Tibial artery (tissue), 4 donors: ENCODE results near the gene LSP1.

Source experiments
- DNase-seq, 2 donors: peaks; one replicate each; pipeline ENCODE4 v3.0.0-alpha.2; 2019
- H3K27ac ChIP-seq, 2 donors: fragments of 200-600 bp; sonication (generic) in 1 of 2; 1 replicate in 1 of 2; 2 replicates in 1 of 2; pipeline ENCODE4 v1.5.1; 2018 to 2019; ENCODE audit warnings: mild to moderate bottlenecking in 1 of 2
- H3K27me3 ChIP-seq, 2 donors: fragments of 200-600 bp; sonication (generic) in 1 of 2; one replicate each; pipeline versions ENCODE4 v1.5.1 to v1.6.0; 2016 to 2019
- H3K36me3 ChIP-seq, 3 donors: fragments of 200-600 bp; sonication (generic) in 2 of 3; one replicate each; pipeline ENCODE4 v1.5.1; 2016 to 2019; ENCODE audit warnings: mild to moderate bottlenecking in 2 of 3
- H3K4me1 ChIP-seq, 4 donors: fragments of 200-600 bp; sonication (generic) in 2 of 4; 1 replicate in 3 of 4; 2 replicates in 1 of 4; pipeline ENCODE4 v1.5.1; 2016 to 2019
- H3K4me3 ChIP-seq, 2 donors: fragments of 200-600 bp; sonication (generic) in 1 of 2; 1 replicate in 1 of 2; 2 replicates in 1 of 2; pipeline ENCODE4 v1.5.1; 2018 to 2019; ENCODE audit warnings: mild to moderate bottlenecking in 2 of 2
- H3K9me3 ChIP-seq, 3 donors: fragments of 200-600 bp; sonication (generic) in 1 of 3; one replicate each; pipeline ENCODE4 v1.5.1; 2016 to 2019
- CTCF ChIP-seq, 2 experiments: fragments of 200-600 bp in 1 of 2; fragments of 450-650 bp in 1 of 2; IDR thresholded peaks; one replicate each; pipeline ENCODE4 v1.5.1; 2017 to 2019; ENCODE audit warnings: antibody characterized with exemption in 2 of 2, mild to moderate bottlenecking in 1 of 2, moderate library complexity in 1 of 2
- intact Hi-C: fragments of 100-400 bp; cut with DNase I; formaldehyde crosslinking; loops from one replicate; pipeline ENCODE4 v1.15.0; 2023; ENCODE audit warnings: low total_unique reads

The LSP1 gene

GRCh38 chr11:1921574-1922141, 68.8 kb downstream of the LSP1 start:
- peaks cover 0 to 36% of the 10 kb centered on the region in 2 donors for H3K27me3 ChIP-seq
- peak overlapping the region in 1 of 2 donors; percentile 49 for H3K27ac ChIP-seq
- H3K9me3 ChIP-seq: no peaks in the 10 kb centered on the region
- H3K4me3 ChIP-seq: no peak overlapping the region
- H3K4me1 ChIP-seq: peaks cover 0 to 20% (median 6%) of the 10 kb centered on the region in 4 donors
- peak; percentile 60 to 73 for DNase-seq
- intact Hi-C loops: no loop called here
- H3K36me3 ChIP-seq: no peaks in the 10 kb centered on the region
- no peak for TF ChIP-seq CTCF (IDR thresholded peaks at IDR 0.05)

GRCh38 chr11:1922481-1923081, 69.7 kb downstream of the LSP1 start:
- Histone ChIP-seq H3K9me3 (no peaks in the 10 kb centered on the region), H3K4me1 (peaks cover 0 to 15% (median 4%) of the 10 kb centered on the region in 4 donors), H3K36me3 (no peaks in the 10 kb centered on the region), H3K27me3 (peaks cover 0 to 36% of the 10 kb centered on the region in 2 donors), H3K4me3 (no peak overlapping the region), H3K27ac (peak overlapping the region in 1 of 2 donors; percentile 33)
- DNase-seq: no peak
- no peak for TF ChIP-seq CTCF (IDR thresholded peaks at IDR 0.05)
- intact Hi-C loops: no loop called here

GRCh38 chr11:1923201-1923956, 70.5 kb downstream of the LSP1 start:
- no peaks in the 10 kb centered on the region for H3K9me3 ChIP-seq
- H3K4me3 ChIP-seq: no peak overlapping the region
- intact Hi-C loops: no loop called here
- H3K27me3 ChIP-seq: peaks cover 0 to 36% of the 10 kb centered on the region in 2 donors
- no peaks in the 10 kb centered on the region for H3K36me3 ChIP-seq
- H3K4me1 ChIP-seq: peaks cover 0 to 9% (median 3%) of the 10 kb centered on the region in 4 donors
- H3K27ac ChIP-seq: no peak overlapping the region
- TF ChIP-seq CTCF (IDR thresholded peaks at IDR 0.05): no peak
- no peak for DNase-seq

GRCh38 chr11:1924181-1924580, 71.3 kb downstream of the LSP1 start:
- peaks cover 0 to 31% of the 10 kb centered on the region in 2 donors for H3K27me3 ChIP-seq
- H3K9me3 ChIP-seq: no peaks in the 10 kb centered on the region
- no peak for TF ChIP-seq CTCF (IDR thresholded peaks at IDR 0.05)
- no peak for DNase-seq
- no peak overlapping the region for H3K4me3 ChIP-seq
- H3K27ac ChIP-seq: no peak overlapping the region
- no peaks in the 10 kb centered on the region for H3K36me3 ChIP-seq
- intact Hi-C loops: no loop called here
- H3K4me1 ChIP-seq: peaks cover 0 to 4% (median 2%) of the 10 kb centered on the region in 4 donors

GRCh38 chr11:1924646-1925372, 71.9 kb downstream of the LSP1 start:
- H3K27ac ChIP-seq: no peak overlapping the region
- TF ChIP-seq CTCF (IDR thresholded peaks at IDR 0.05): no peak
- no peak overlapping the region for H3K4me3 ChIP-seq
- H3K9me3 ChIP-seq: no peaks in the 10 kb centered on the region
- H3K4me1 ChIP-seq: no peaks in the 10 kb centered on the region
- H3K36me3 ChIP-seq: no peaks in the 10 kb centered on the region
- no peak for DNase-seq
- peaks cover 0 to 25% of the 10 kb centered on the region in 2 donors for H3K27me3 ChIP-seq
- intact Hi-C loops: no loop called here
